GM19035 (cell line): ENCODE measurements around the gene CCL17.
"Not testable (repeated sequence)": the region's sequence is repeated elsewhere in the genome, so short reads cannot be mapped to it uniquely, and the experiment has no call there.

Experiments used
- ATAC-seq: cut with Tn5 transposase; IDR thresholded peaks from one replicate; pipeline ENCODE4 v1.9.1; 2021; ENCODE audit not compliant: unreplicated experiment

CCL17 gene

GRCh38 chr16:57395026-57395425, 9.5 kb upstream of the CCL17 start:
- ATAC-seq: no peak

DNA sequence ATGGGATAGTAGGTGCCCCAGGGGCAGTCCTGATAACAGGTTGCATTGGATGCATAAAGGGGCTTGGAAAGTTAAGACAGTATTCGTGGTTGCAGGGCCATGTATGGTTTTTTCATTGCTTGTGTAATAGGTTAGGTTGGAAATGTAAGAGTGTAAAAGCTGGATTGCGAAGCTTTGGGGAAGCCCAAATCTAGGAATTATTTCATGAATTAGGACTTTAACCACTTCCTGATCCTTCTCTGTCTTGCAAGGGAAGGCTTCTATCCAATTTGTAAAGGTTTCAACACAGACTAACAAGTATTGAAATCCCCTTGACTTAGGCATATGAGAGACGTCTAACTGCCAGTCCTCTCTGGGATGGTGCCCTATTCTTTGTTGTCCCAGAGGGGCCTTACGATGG, 7.8 kb upstream of the CCL17 start:
- no peak for ATAC-seq

DNA sequence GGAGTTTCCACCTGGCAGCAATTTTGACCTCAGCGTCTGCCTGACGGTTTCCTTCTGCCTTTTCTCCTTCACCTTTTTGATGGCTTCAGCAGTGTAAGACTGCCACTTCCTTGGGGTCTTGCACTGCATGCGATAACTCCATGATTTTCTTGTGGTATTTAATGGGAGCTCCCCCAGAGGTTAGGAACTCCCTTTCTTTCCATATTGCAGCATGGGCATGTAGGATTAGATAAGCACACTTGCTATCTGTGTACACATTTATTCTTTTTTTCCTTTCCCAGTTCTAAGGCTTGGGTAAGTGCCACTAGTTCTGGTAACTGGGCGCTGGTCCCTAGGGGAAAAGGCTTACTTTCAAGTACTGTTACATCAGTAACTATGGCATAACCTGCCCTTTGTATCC, 7.1 kb upstream of the CCL17 start:
- not testable (repeated sequence) for ATAC-seq

- no peak for ATAC-seq
Observed at GRCh38 chr16:57401943-57402640, 2.5 kb upstream of the CCL17 start.

- ATAC-seq: no peak
Observed at GRCh38 chr16:57405097-57405496, 530 bp downstream of the CCL17 start.

DNA sequence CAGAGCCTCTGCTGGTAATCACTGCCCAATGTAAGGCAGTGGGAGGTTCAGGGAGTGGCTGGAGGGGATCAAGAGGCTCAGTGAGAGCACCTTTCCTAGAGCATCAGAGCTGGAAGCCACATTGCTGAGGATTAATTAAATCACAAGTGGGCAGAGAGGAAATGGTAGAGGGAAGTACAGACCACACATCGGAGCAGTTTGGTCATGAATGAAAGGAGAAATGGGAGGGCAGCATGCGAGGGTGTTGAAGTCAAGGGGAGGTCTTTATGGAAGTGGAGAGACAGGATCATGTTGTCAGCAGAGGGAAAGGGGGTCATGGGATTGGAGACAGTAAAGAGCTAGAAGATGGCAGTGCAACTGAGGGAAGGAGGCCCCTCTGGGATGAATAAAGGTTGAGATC, 2.3 kb downstream of the CCL17 start:
- ATAC-seq: no peak

DNA sequence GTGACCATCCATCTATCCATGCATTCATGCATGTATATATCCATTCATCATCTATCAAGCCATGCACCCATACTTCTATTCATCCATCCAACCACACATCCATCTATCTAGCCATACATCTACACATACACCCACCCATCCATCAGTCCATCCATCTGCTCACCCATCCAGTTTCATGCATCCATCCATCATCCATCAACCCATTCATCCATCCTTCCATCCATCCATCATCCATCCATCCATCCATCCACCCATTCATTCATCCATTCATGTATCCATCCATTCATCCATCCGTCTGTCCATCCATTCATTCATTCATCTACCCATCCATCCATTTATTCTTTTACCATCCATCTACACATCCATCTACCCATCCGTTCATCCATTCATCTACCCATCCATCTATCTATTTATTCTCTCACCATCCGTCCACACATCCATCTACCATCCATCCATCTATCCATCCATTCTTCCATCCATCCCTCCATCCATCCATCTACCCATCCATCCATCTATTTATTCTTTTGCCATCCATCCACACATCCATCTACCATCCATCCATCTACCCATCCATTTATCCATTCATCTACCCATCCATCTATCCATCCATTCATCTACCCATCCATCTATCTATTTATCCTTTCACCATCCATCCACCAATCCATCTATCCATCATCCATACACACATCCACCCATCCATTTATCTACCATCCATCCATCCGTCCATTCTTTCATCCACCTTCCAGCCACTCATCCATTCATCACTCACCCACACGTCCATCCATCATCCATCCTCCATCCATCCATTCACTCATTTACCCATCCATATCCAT, 3.2 kb downstream of the CCL17 start:
- ATAC-seq: no peak

- ATAC-seq: no peak
Observed at GRCh38 chr16:57409065-57409464, 4.5 kb downstream of the CCL17 start.

GRCh38 chr16:57409870-57410587, 5.5 kb downstream of the CCL17 start:
- ATAC-seq: no peak

DNA sequence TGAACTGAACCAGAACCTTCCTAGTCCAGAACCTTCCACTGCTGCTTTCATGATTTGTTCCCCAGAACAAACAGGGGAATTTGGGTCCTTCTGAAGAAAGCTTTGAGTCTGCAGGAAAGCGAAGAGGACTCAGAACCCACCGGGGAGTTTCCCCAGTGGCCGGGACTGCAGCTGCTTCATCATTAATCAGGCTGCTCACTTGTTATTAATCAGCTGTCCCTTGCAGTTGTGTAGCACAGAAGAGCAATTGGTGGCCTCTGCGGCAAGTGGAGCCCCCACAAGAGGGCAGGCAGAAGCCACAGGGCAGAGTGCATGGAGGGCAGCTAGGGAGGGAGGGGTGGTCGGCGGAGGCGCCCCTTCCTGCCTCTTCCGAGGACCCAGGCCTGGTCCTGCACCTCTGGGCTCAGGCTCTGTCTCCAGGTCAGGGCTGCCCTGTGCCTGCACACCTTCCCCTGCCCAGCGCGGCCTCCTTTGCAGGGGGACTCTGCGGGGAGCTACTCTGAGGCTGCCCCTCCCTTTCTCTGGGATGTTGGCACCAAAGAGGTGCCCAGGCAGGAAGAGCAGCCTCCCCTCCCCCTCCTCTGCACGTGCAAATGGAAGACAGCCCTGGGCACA, 6.9 kb downstream of the CCL17 start:
- no peak for ATAC-seq

- ATAC-seq: no peak
Observed at GRCh38 chr16:57412584-57412983, 8.0 kb downstream of the CCL17 start.

DNA sequence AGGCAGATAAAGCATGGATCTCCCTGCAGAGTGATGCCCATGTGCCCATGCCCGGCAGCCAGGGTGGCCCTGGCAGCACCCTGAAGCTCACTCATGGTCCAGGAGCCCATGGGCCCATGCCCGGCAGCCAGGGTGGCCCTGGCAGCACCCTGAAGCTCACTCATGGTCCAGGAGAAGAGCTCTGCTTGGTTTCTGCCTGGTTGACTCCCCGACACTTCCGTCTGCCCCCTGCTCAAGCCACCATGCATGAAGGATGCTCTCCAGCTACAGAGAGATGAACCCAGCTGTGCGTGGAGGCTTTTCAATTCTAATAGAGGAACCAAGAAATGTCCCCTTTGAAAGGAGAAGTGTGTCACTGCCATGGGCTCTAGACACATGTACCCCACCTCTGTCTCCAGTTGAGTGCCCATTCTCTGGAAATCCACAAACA, 8.7 kb downstream of the CCL17 start:
- peak; percentile 45 for ATAC-seq

DNA sequence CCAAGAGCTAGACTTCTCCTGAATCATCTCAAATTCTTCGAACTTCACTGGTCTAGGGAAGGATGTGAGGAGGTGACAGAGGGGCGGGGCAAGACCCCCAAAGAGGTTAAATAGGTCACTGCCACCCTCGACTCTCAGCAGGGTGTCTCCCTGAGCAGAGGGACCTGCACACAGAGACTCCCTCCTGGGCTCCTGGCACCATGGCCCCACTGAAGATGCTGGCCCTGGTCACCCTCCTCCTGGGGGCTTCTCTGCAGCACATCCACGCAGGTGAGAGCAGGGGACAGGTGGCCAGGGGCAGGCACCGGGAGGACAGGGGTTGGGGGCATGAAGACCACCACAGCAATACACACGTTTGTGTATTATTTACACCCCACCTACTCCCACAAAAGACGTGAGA, 9.2 kb downstream of the CCL17 start:
- no peak for ATAC-seq

GRCh38 chr16:57416084-57416483, 11.5 kb downstream of the CCL17 start:
- ATAC-seq: no peak

GRCh38 chr16:57419506-57419905, 14.9 kb downstream of the CCL17 start:
- no peak for ATAC-seq

DNA sequence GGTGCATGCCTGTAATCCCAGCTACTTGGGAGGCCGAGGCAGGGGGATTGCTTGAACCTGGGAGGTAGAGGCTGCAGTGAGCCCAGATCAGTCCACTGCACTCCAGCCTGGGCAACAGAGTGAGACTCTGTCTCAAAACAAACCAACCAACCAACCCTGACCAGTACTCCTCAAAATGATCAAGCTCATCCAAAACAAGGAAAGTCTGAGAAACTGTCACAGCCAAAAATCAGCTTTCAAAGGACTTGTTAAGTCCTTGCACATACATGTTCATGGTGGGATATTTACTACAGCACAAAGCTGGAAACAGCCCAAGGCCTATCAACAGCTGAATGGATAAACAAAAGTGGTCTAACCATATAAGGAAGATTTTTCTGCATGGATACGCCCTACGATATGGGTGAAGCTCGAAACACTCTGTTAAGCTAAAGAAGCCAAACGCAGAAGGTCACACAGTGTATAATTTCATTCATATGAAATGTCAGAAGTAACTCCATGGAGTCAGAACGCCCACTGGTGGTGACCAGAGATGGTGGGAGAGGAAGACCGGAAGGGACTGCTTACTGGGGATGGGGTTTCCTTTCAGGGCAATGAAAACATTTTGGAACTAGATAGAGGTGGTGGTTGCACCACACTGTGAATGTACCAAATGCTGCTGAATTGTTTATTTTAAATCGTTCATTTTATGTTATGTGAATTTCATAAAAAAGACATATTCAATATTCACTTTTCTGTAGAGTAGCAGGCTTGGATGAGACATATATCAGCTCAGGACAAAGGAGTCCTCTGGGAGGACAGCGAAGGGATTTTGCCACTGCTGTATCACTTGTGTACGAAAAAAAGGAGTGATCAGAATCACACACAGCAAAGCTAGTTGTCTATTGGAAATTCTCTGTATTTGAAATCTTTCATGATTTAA, 17.7 kb downstream of the CCL17 start:
- no peak for ATAC-seq

GRCh38 chr16:57423152-57423551, 18.6 kb downstream of the CCL17 start:
- ATAC-seq: no peak

GRCh38 chr16:57424583-57424982, 20.0 kb downstream of the CCL17 start:
- no peak for ATAC-seq

DNA sequence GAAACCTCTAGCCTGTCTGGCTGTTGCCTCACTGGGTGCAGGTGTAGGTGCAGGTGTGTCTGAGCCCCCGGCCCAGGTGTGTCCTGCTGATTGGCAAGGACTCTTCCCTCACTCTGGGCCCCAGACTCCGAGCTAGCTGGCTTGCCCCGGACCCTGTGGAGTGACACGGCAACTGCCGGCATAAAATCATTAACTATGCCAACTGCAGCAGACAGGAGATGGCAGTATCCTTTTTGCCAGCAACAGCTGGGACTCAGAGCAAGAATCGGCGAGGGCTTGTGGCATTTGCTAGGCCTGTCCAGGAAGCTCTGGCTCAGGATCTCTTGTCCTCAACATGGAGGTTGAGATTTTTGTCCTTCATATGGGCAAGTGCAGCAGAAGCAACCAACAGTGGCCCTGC, 21.8 kb downstream of the CCL17 start:
- no peak for ATAC-seq

- no peak for ATAC-seq
Observed at GRCh38 chr16:57427307-57427706, 22.7 kb downstream of the CCL17 start.
